ENCODE results near the gene STAT5B. TPM values are rescaled to one million over a fixed set of nuclear protein-coding genes. Genes with fewer than 3 reads are reported as not detected.
A peak's percentile ranks its signal among the peaks of the same experiment; 100 is the strongest.
"Not testable (repeated sequence)": the region's sequence is repeated elsewhere in the genome, so short reads cannot be mapped to it uniquely, and the experiment has no call there.

STAT5B gene
- total and polyA plus RNA-seq, 4 experiments from 2014 or later = 91.3 to 261 (median 195) TPM

GRCh38 chr17:42239576-42239975, 36.6 kb downstream of the STAT5B start:
- H3K9me3 ChIP-seq (ENCODE audit: control insufficient read depth in 1 of 2, low read length in 2 of 2); DNase-seq; H3K4me3 ChIP-seq (ENCODE audit: low read length in 2 of 2); H3K27ac ChIP-seq (ENCODE audit: low read depth, low read length); intact Hi-C loops (cut with micrococcal nuclease); H3K27me3 ChIP-seq (ENCODE audit: insufficient read depth, low read length); H3K36me3 ChIP-seq (ENCODE audit: insufficient read depth, low read length); H3K27me3 Mint-ChIP-seq; H3K9me3 Mint-ChIP-seq: not testable (repeated sequence)
- peaks cover 2 to 15% of the 10 kb centered on the region in 2 donors for H3K36me3 Mint-ChIP-seq
- CTCF ChIA-PET (ENCODE audit: partially characterized antibody) = interaction anchor here (2.4 kb wide), 1 partner anchor 17 kb away, joined by 10 read pairs; no protein-coding TSS in a partner anchor
- peak overlapping the region in 1 of 8 donors; percentile 31 for H3K4me3 Mint-ChIP-seq
- POLR2A ChIA-PET (ENCODE audit: partially characterized antibody) = interaction anchor here (1.7 kb wide), 1 partner anchor 9 kb away, joined by 7 read pairs; no protein-coding TSS in a partner anchor
- peaks cover 41 to 70% (median 54%) of the 10 kb centered on the region in 4 donors for H3K4me1 Mint-ChIP-seq
- peaks cover 48% of the 10 kb centered on the region for H3K4me1 ChIP-seq (ENCODE audit: insufficient read depth, low read length)
- H3K27ac Mint-ChIP-seq = peak overlapping the region in 2 of 7 donors; percentile 30 to 37

DNA sequence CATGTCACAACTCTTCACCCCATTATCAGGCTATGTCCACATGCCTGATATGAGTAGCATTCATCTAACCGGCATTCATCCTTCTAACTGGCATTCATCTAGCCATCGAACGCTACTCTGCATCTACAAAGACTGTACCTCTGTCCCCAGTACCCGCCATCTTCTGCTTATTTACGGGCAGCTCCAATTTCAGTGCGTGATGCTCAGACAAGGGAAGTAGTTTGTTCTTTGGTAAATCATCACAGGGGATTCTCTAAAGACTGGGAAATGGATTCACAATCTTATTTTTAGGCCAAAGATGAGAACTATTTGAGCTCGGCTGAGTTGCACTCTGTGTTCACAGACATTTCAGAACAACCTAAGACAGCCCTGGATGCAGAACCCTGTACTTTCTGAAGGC, 39.4 kb downstream of the STAT5B start:
- H3K27me3 Mint-ChIP-seq = no peaks in the 10 kb centered on the region
- peaks cover 38% of the 10 kb centered on the region for H3K4me1 ChIP-seq (ENCODE audit: insufficient read depth, low read length)
- POLR2A ChIA-PET (ENCODE audit: partially characterized antibody) = interaction anchor here (0.5 to 4.5 kb wide), 3 partner anchors 8 to 40 kb away, joined by 3 to 30 read pairs (median 3); no protein-coding TSS in a partner anchor

DNA sequence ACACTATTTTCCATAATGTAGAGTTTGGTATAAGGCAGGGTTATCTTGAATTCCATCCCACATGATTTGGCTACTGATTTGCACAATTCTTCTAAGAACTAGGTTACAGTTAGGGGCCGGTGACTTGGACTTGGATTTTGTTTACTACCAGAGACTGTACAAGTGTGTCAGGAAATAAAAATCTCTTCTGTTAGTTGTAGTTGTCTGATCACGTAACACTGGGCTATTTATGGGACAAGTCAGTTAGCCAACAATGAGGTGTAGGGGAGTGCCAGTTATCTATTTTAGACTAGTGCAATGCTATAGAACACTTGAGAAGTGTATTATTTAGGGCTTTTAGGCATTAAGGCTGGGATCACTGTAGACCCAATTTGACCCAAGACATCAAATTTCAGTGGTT, 42.2 kb downstream of the STAT5B start:
- H3K36me3 ChIP-seq (ENCODE audit: insufficient read depth, low read length) = peaks cover 18% of the 10 kb centered on the region
- Mint-ChIP-seq H3K4me1 (peaks cover 27 to 55% (median 43%) of the 10 kb centered on the region in 4 donors), H3K4me3 (peak overlapping the region in 1 of 8 donors; percentile 17), H3K27ac (peak overlapping the region in 6 of 7 donors; percentile 8 to 57 (median 45)), H3K9me3 (no peaks in the 10 kb centered on the region), H3K27me3 (no peaks in the 10 kb centered on the region), H3K36me3 (peaks cover 5 to 15% of the 10 kb centered on the region in 2 donors)
- no peak overlapping the region for H3K4me3 ChIP-seq (ENCODE audit: low read length in 2 of 2)
- no peaks in the 10 kb centered on the region for H3K27me3 ChIP-seq (ENCODE audit: insufficient read depth, low read length)
- no peak overlapping the region for H3K27ac ChIP-seq (ENCODE audit: low read depth, low read length)
- ChIA-PET CTCF (ENCODE audit: partially characterized antibody) (interaction anchor here (4.3 kb wide), 1 partner anchor 11 kb away, joined by 22 read pairs; no protein-coding TSS in a partner anchor), POLR2A (ENCODE audit: partially characterized antibody) (interaction anchor here (4.5 kb wide), 1 partner anchor 14 kb away, joined by 30 read pairs; no protein-coding TSS in a partner anchor)
- DNase-seq = no peak
- H3K4me1 ChIP-seq (ENCODE audit: insufficient read depth, low read length) = peaks cover 42% of the 10 kb centered on the region
- intact Hi-C loops (cut with micrococcal nuclease) = no loop called here
- no peaks in the 10 kb centered on the region for H3K9me3 ChIP-seq (ENCODE audit: control insufficient read depth in 1 of 2, low read length in 2 of 2)

More for the DNA sequence above, 39.4 kb downstream of the STAT5B start:
- no peak overlapping the region for H3K27ac ChIP-seq (ENCODE audit: low read depth, low read length)
- intact Hi-C loops (cut with micrococcal nuclease) = no loop called here
- Mint-ChIP-seq H3K9me3 (no peaks in the 10 kb centered on the region), H3K4me1 (peaks cover 33 to 63% (median 51%) of the 10 kb centered on the region in 4 donors), H3K36me3 (peaks cover 0 to 13% of the 10 kb centered on the region in 2 donors), H3K4me3 (no peak overlapping the region), H3K27ac (peak overlapping the region in 6 of 7 donors; percentile 7 to 75 (median 46))
- H3K4me3 ChIP-seq (ENCODE audit: low read length in 2 of 2) = no peak overlapping the region
- no peaks in the 10 kb centered on the region for H3K27me3 ChIP-seq (ENCODE audit: insufficient read depth, low read length)
- DNase-seq = no peak
- CTCF ChIA-PET (ENCODE audit: partially characterized antibody) = interaction anchor here (0.6 to 4.3 kb wide), 3 partner anchors 14 to 53 kb away, joined by 3 to 22 read pairs (median 4); no protein-coding TSS in a partner anchor
- H3K36me3 ChIP-seq (ENCODE audit: insufficient read depth, low read length) = peaks cover 7% of the 10 kb centered on the region
- H3K9me3 ChIP-seq (ENCODE audit: control insufficient read depth in 1 of 2, low read length in 2 of 2) = no peaks in the 10 kb centered on the region

- no peak for DNase-seq
- no peaks in the 10 kb centered on the region for H3K9me3 Mint-ChIP-seq
- H3K36me3 ChIP-seq (ENCODE audit: insufficient read depth, low read length) = peaks cover 18% of the 10 kb centered on the region
- ChIA-PET CTCF (ENCODE audit: partially characterized antibody) (interaction anchor here (1.4 to 1.7 kb wide), 2 partner anchors 11 to 14 kb away, joined by 5 to 6 read pairs; no protein-coding TSS in a partner anchor), POLR2A (ENCODE audit: partially characterized antibody) (no interaction called here)
- H3K4me1 ChIP-seq (ENCODE audit: insufficient read depth, low read length) = peaks cover 33% of the 10 kb centered on the region
- H3K4me3 ChIP-seq (ENCODE audit: low read length in 2 of 2) = no peak overlapping the region
- H3K27me3 ChIP-seq (ENCODE audit: insufficient read depth, low read length) = no peaks in the 10 kb centered on the region
- no peak overlapping the region for H3K27ac Mint-ChIP-seq
- no peak overlapping the region for H3K27ac ChIP-seq (ENCODE audit: low read depth, low read length)
- H3K36me3 Mint-ChIP-seq = peaks cover 8 to 23% of the 10 kb centered on the region in 2 donors
- no peaks in the 10 kb centered on the region for H3K27me3 Mint-ChIP-seq
- H3K9me3 ChIP-seq (ENCODE audit: control insufficient read depth in 1 of 2, low read length in 2 of 2) = no peaks in the 10 kb centered on the region
- intact Hi-C loops (cut with micrococcal nuclease) = no loop called here
- no peak overlapping the region for H3K4me3 Mint-ChIP-seq
- H3K4me1 Mint-ChIP-seq = peaks cover 28 to 58% (median 42%) of the 10 kb centered on the region in 4 donors
These were observed 43.0 kb downstream of the STAT5B start for GRCh38 chr17:42233156-42233555.

DNA sequence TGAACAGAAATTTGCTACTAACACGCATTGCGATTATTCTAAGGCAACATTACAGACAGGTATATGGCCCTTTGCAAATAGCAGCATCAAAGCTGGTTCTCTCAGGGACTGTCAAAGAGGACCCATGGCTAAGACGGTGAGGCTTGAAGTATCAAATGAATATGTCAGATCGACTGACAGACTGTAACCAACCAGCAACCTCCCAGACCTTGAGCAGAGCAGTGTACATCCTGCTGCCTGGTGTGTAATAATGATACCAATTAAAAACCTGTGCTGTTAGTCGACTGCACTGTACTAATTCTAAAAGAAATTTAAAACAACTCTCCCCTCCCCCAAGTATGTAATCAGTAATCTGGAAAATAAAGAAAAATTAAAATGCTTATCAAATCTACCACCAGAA, 46.0 kb downstream of the STAT5B start:
- Histone ChIP-seq H3K27ac (ENCODE audit: low read depth, low read length) (no peak overlapping the region), H3K36me3 (ENCODE audit: insufficient read depth, low read length) (peaks cover 21% of the 10 kb centered on the region), H3K9me3 (ENCODE audit: control insufficient read depth in 1 of 2, low read length in 2 of 2) (no peaks in the 10 kb centered on the region), H3K4me1 (ENCODE audit: insufficient read depth, low read length) (peaks cover 25% of the 10 kb centered on the region), H3K4me3 (ENCODE audit: low read length in 2 of 2) (no peak overlapping the region), H3K27me3 (ENCODE audit: insufficient read depth, low read length) (no peaks in the 10 kb centered on the region)
- Mint-ChIP-seq H3K4me3 (peak overlapping the region in 1 of 8 donors; percentile 7), H3K36me3 (peaks cover 10 to 38% of the 10 kb centered on the region in 2 donors), H3K4me1 (peaks cover 21 to 40% (median 32%) of the 10 kb centered on the region in 4 donors), H3K27ac (peak overlapping the region in 6 of 7 donors; percentile 22 to 88 (median 80)), H3K9me3 (no peaks in the 10 kb centered on the region), H3K27me3 (no peaks in the 10 kb centered on the region)
- ChIA-PET POLR2A (ENCODE audit: partially characterized antibody) (interaction anchor here (1.0 kb wide), 1 partner anchor 58 kb away, joined by 3 read pairs; the partner anchor contains the start of gene STAT5A), CTCF (ENCODE audit: partially characterized antibody) (interaction anchor here (0.7 to 0.9 kb wide), 2 partner anchors 83 to 84 kb away, joined by 3 read pairs; no protein-coding TSS in a partner anchor)
- no peak for DNase-seq
- intact Hi-C loops (cut with micrococcal nuclease) = no loop called here

DNA sequence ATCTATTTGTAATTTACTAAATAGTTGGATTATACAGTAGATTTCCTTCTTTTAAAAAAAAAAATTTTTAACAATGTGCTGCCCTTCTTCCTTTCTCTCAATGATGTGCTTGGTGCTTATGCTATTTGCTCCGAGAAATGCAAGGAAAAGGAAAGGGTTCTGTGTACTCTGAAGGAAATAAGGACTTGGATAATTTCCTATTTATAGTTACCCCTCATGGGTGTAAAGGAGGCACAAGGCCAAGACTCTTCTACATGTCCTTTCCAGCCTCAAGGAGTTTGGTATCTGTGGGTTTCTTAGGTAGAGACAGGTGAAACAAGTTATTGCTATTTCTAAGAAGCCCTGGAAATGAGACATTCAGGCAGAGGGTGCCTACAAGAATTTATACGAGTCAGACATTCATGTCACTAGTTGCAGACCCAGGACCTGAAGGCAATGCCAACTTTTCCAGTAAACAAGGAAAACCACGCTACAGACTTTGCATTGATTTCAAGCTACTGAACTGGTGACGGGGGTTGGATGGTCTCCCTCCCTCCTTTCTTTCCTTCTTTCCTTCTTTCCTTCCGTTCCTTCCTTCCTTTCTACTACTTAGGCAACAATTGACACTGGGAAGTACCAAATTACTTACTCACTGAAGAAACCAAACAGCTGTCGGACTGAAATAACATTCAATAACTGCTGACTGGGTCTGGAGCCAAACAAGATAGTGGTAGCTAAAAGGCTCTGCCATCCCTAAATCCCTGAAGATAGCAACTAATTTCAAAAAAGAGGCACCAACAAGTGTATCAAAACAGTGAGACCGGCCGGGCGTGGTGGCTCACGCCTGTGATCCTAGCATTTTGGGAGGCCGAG, 48.1 kb downstream of the STAT5B start:
- Mint-ChIP-seq H3K4me3 (no peak overlapping the region), H3K36me3 (peaks cover 16 to 56% of the 10 kb centered on the region in 2 donors), H3K27ac (peak overlapping the region; percentile 0 to 76 (median 48)), H3K4me1 (peaks cover 9 to 23% (median 17%) of the 10 kb centered on the region in 4 donors), H3K27me3 (no peaks in the 10 kb centered on the region), H3K9me3 (no peaks in the 10 kb centered on the region)
- Histone ChIP-seq H3K9me3 (ENCODE audit: control insufficient read depth in 1 of 2, low read length in 2 of 2) (no peaks in the 10 kb centered on the region), H3K36me3 (ENCODE audit: insufficient read depth, low read length) (peaks cover 35% of the 10 kb centered on the region), H3K27me3 (ENCODE audit: insufficient read depth, low read length) (no peaks in the 10 kb centered on the region), H3K27ac (ENCODE audit: low read depth, low read length) (no peak overlapping the region), H3K4me3 (ENCODE audit: low read length in 2 of 2) (no peak overlapping the region), H3K4me1 (ENCODE audit: insufficient read depth, low read length) (peaks cover 16% of the 10 kb centered on the region)
- intact Hi-C loops (cut with micrococcal nuclease) = loop anchor here (10.0 kb wide), 1 partner anchor 47 kb away; the partner anchor contains the start of gene STAT5B
- ChIA-PET POLR2A (ENCODE audit: partially characterized antibody) (interaction anchor here (0.8 kb wide), 1 partner anchor 67 kb away, joined by 3 read pairs; no protein-coding TSS in a partner anchor), CTCF (ENCODE audit: partially characterized antibody) (interaction anchor here (0.7 kb wide), 1 partner anchor 281 kb away, joined by 3 read pairs; no protein-coding TSS in a partner anchor)
- DNase-seq = no peak
